Breast epithelium (tissue), 3 donors: ENCODE measurements around the gene ASNSD1.

Source experiments
- POLR2A ChIP-seq: fragments of 450-650 bp; IDR thresholded peaks from one replicate; pipeline ENCODE4 v1.6.1; 2016; ENCODE audit warnings: antibody characterized with exemption, mild to moderate bottlenecking, moderate library complexity
- POLR2AphosphoS5 ChIP-seq, 3 donors: sonication (generic); formaldehyde crosslinking; IDR thresholded peaks; one replicate each; pipeline ENCODE4 v1.6.1; 2017; ENCODE audit warnings: antibody characterized with exemption in 3 of 3
- TF ChIP-seq, protein P1 (sequence below), 3 donors: fragments of 450-650 bp; IDR thresholded peaks; one replicate each; pipeline ENCODE4 v1.5.1; 2016 to 2017; ENCODE audit warnings: antibody characterized with exemption in 3 of 3, mild to moderate bottlenecking in 3 of 3, moderate library complexity in 3 of 3

DNA sequence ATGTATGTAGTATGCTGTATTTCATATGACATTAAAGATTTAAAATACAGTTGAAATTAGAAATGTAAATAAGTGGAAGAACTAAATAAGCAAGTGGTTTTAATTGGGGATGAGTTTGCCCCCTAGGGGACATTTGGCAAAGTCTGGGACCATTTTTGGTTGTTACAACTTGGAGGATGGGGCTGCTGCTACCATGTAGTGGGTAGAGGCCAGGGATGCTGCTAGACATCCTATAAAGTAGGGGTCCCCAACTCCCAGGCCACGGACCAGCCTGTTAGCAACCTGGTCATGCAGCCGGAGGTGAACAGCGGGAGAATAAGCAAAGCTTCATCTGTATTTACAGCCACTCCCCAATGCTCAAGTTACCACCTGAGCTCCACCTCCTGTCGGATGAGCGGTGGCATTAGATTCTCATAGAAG lies 27.9 kb upstream of the ASNSD1 start:
- TF ChIP-seq, protein P1, sequence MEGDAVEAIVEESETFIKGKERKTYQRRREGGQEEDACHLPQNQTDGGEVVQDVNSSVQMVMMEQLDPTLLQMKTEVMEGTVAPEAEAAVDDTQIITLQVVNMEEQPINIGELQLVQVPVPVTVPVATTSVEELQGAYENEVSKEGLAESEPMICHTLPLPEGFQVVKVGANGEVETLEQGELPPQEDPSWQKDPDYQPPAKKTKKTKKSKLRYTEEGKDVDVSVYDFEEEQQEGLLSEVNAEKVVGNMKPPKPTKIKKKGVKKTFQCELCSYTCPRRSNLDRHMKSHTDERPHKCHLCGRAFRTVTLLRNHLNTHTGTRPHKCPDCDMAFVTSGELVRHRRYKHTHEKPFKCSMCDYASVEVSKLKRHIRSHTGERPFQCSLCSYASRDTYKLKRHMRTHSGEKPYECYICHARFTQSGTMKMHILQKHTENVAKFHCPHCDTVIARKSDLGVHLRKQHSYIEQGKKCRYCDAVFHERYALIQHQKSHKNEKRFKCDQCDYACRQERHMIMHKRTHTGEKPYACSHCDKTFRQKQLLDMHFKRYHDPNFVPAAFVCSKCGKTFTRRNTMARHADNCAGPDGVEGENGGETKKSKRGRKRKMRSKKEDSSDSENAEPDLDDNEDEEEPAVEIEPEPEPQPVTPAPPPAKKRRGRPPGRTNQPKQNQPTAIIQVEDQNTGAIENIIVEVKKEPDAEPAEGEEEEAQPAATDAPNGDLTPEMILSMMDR (IDR thresholded peaks at IDR 0.05), result no peak
- TF ChIP-seq POLR2AphosphoS5 (IDR thresholded peaks at IDR 0.05) (no peak), POLR2A (no peak)
